Thyroid gland (tissue), 4 donors: ENCODE measurements around the gene IL20RB. TPM values are rescaled to one million over a fixed set of nuclear protein-coding genes. Genes with fewer than 3 reads are reported as not detected.

Source experiments
- DNase-seq, 2 donors: peaks; one replicate each; pipeline ENCODE4 v3.0.0-alpha.2; 2019
- H3K27ac ChIP-seq, 3 donors: fragments of 200-600 bp; sonication (generic); 1 replicate in 2 of 3; 2 replicates in 1 of 3; pipeline ENCODE4 v1.5.1; 2016 to 2019; ENCODE audit warnings: mild to moderate bottlenecking in 1 of 3, moderate library complexity in 1 of 3
- H3K27me3 ChIP-seq: fragments of 200-600 bp; sonication (generic); one replicate; pipeline ENCODE4 v1.5.1; 2019
- H3K36me3 ChIP-seq, 2 donors: fragments of 200-600 bp; sonication (generic); one replicate each; pipeline ENCODE4 v1.5.1; 2016 to 2019
- H3K4me1 ChIP-seq, 2 donors: fragments of 200-600 bp; sonication (generic); one replicate each; pipeline ENCODE4 v1.5.1; 2017 to 2019
- H3K4me3 ChIP-seq, 3 donors: fragments of 200-600 bp; sonication (generic); replicated peaks in 1 of 3; 1 replicate in 2 of 3; 2 replicates in 1 of 3; pipeline ENCODE4 v1.5.1; 2016; ENCODE audit warnings: mild to moderate bottlenecking in 1 of 3
- H3K9me3 ChIP-seq: fragments of 200-600 bp; sonication (generic); one replicate; pipeline ENCODE4 v1.5.1; 2017
- POLR2A ChIP-seq, 2 donors: fragments of 450-650 bp; IDR thresholded peaks; one replicate each; pipeline ENCODE4 v1.6.1; 2017; ENCODE audit warnings: antibody characterized with exemption in 2 of 2, mild to moderate bottlenecking in 2 of 2, moderate library complexity in 1 of 2
- WGBS, 2 donors: methylation state at CpG; one replicate each; pipeline ENCODE4 v1.1.5; 2017; 5-methylcytosine and 5-hydroxymethylcytosine counted together
- intact Hi-C: fragments of 100-400 bp; cut with DNase I; formaldehyde crosslinking; loops from one replicate; pipeline ENCODE4 v1.15.1; 2023
- total RNA-seq, 4 donors: library from RNA; depleted of rRNA; stranded (reverse); fragments of >200 nt; gene quantifications; one replicate each; pipeline ENCODE4 v1.2.3, GENCODE V29; 2016
- TF ChIP-seq, protein P1 (sequence below), 6 experiments: fragments of 200-600 bp in 3 of 6; fragments of 450-650 bp in 3 of 6; sonication (generic) in 3 of 6; IDR thresholded peaks; one replicate each; pipeline ENCODE4 v1.5.1; 2016 to 2019; ENCODE audit warnings: antibody characterized with exemption in 6 of 6, mild to moderate bottlenecking in 2 of 6, inconsistent platforms in 1 of 6, moderate library complexity in 1 of 6

The IL20RB gene
- total RNA-seq, 4 donors from 2014 or later, result 0.33 to 1.6 (median 1.6) TPM; not detected in 1

- TF ChIP-seq, protein P1, sequence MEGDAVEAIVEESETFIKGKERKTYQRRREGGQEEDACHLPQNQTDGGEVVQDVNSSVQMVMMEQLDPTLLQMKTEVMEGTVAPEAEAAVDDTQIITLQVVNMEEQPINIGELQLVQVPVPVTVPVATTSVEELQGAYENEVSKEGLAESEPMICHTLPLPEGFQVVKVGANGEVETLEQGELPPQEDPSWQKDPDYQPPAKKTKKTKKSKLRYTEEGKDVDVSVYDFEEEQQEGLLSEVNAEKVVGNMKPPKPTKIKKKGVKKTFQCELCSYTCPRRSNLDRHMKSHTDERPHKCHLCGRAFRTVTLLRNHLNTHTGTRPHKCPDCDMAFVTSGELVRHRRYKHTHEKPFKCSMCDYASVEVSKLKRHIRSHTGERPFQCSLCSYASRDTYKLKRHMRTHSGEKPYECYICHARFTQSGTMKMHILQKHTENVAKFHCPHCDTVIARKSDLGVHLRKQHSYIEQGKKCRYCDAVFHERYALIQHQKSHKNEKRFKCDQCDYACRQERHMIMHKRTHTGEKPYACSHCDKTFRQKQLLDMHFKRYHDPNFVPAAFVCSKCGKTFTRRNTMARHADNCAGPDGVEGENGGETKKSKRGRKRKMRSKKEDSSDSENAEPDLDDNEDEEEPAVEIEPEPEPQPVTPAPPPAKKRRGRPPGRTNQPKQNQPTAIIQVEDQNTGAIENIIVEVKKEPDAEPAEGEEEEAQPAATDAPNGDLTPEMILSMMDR (IDR thresholded peaks at IDR 0.05), result no peak
- no peak for TF ChIP-seq POLR2A (IDR thresholded peaks at IDR 0.05)
- peaks cover 0 to 4% of the 10 kb centered on the region in 2 donors for H3K36me3 ChIP-seq
- no peak overlapping the region for H3K4me3 ChIP-seq
- peaks cover 0 to 3% of the 10 kb centered on the region in 2 donors for H3K4me1 ChIP-seq
- H3K27ac ChIP-seq, result no peak overlapping the region
- intact Hi-C loops, result no loop called here
- 94% methylated on average over 1 of the region's 1 CpG for WGBS, 2 donors
- DNase-seq, result no peak
- H3K9me3 ChIP-seq, result no peaks in the 10 kb centered on the region
- no peaks in the 10 kb centered on the region for H3K27me3 ChIP-seq
Measured at GRCh38 chr3:136950623-136951022, 7.2 kb upstream of the IL20RB start.

DNA sequence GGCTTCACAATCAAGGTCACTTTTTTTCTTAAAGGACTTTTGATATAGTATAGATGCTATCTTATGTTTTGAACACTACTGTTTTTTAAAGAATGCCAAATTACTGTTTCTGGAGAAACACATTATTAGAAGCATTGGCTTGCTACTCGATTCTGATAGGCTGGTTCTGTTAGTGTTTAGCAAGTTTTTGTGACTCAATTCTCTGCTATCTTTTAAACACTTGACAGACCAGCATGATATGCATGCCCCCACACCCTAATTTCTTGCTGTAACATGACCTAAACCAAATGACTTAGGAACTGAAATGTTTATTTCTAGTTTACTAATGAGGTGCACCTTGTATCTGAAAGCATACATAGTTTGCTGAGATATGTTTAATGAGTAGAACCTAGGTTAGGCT is 5.5 kb upstream of the IL20RB start:
- peaks cover 0 to 3% of the 10 kb centered on the region in 2 donors for H3K4me1 ChIP-seq
- no peak overlapping the region for H3K27ac ChIP-seq
- H3K36me3 ChIP-seq, result no peaks in the 10 kb centered on the region
- no peaks in the 10 kb centered on the region for H3K27me3 ChIP-seq
- TF ChIP-seq, protein P1 (IDR thresholded peaks at IDR 0.05), result no peak
- TF ChIP-seq POLR2A (IDR thresholded peaks at IDR 0.05), result no peak
- H3K4me3 ChIP-seq, result no peak overlapping the region
- no peak for DNase-seq
- 78 to 86% methylated on average over 1 of the region's 1 CpG for WGBS, 2 donors
- no peaks in the 10 kb centered on the region for H3K9me3 ChIP-seq
- intact Hi-C loops, result no loop called here

DNA sequence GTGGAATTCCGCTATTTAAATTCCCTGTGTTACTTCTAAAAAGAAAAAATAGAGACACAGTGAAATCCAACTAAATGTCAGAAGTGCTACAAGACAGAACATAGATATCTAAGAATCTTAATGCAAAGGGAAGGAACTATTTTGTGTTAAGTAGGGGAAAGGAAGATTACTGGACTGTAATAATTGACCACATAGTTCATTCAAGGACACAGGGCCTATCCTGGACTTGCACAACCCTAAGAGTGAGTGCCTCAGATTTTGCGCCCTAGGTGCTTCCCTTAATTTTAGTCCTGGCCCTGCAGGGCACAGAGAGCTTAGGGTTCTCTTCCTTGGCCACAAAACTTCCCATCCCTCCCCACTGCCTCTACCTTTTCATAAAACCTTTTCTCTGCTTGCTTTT is 3.5 kb upstream of the IL20RB start:
- no peak overlapping the region for H3K4me3 ChIP-seq
- DNase-seq, result no peak
- H3K9me3 ChIP-seq, result no peaks in the 10 kb centered on the region
- H3K4me1 ChIP-seq, result peaks cover 0 to 3% of the 10 kb centered on the region in 2 donors
- H3K36me3 ChIP-seq, result no peaks in the 10 kb centered on the region
- intact Hi-C loops, result no loop called here
- WGBS, 2 donors, result 94 to 100% methylated on average over 2 of the region's 2 CpGs
- no peak overlapping the region for H3K27ac ChIP-seq
- H3K27me3 ChIP-seq, result no peaks in the 10 kb centered on the region
- TF ChIP-seq, protein P1 (IDR thresholded peaks at IDR 0.05), result no peak
- no peak for TF ChIP-seq POLR2A (IDR thresholded peaks at IDR 0.05)

GRCh38 chr3:136954980-136955780 is 2.6 kb upstream of the IL20RB start:
- Histone ChIP-seq H3K9me3 (no peaks in the 10 kb centered on the region), H3K36me3 (no peaks in the 10 kb centered on the region), H3K4me3 (no peak overlapping the region), H3K27me3 (no peaks in the 10 kb centered on the region), H3K27ac (no peak overlapping the region), H3K4me1 (peaks cover 0 to 3% of the 10 kb centered on the region in 2 donors)
- no peak for TF ChIP-seq POLR2A (IDR thresholded peaks at IDR 0.05)
- TF ChIP-seq, protein P1 (IDR thresholded peaks at IDR 0.05), result no peak
- intact Hi-C loops, result no loop called here
- no peak for DNase-seq
- WGBS, 2 donors, result 91% methylated on average over 4 of the region's 4 CpGs

DNA sequence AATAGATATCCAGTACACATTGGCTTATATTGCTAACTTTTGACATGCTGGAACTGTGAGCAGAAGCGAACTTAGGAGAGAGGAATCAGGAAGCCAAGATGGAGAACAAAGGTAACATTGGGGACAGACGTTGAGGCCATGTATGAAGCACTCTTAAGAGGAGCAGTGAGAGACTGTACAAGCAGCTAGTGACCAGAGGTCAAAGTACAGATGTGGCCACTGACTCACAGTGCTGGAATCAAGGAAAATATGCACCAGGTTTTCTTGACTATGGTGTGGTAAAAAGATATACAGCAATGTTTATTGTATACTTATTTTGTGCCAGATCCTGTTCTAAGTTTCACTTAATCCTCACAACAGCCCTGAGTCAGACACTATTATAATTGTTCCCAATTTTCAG is 2.0 kb upstream of the IL20RB start:
- DNase-seq, result no peak
- 56 to 61% methylated on average over 2 of the region's 2 CpGs for WGBS, 2 donors
- Histone ChIP-seq H3K36me3 (no peaks in the 10 kb centered on the region), H3K9me3 (no peaks in the 10 kb centered on the region), H3K27ac (no peak overlapping the region), H3K4me3 (no peak overlapping the region), H3K27me3 (no peaks in the 10 kb centered on the region), H3K4me1 (peaks cover 0 to 3% of the 10 kb centered on the region in 2 donors)
- TF ChIP-seq POLR2A (IDR thresholded peaks at IDR 0.05), result no peak
- intact Hi-C loops, result no loop called here
